ENCODE data around the gene PIGV.
"Not testable (repeated sequence)": the region's sequence is repeated elsewhere in the genome, so short reads cannot be mapped to it uniquely, and the experiment has no call there.

PIGV gene

DNA sequence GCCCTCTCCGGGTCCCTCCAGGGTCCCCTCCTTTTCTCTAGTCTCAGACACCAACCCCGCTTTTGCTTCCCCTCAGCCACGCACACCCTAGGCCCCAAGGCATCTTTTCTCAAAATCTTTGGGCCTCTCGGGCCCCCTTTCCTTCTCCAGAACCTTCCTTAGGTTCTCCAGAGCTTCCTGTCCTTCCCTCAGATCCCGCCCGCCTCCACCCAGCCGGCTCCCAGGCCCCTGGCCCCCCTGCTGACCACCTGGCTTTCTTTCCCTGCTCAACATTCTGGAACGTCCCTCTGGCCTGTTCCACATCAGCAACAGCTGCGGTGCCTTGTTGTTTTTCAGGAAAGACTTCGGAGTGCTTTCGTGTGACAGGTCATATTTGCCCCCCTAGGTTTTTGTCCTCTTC, 39.9 kb downstream of the PIGV start:
- H3K27me3 Mint-ChIP-seq (ENCODE audit: low read depth), result no peaks in the 10 kb centered on the region
- H3K36me3 Mint-ChIP-seq (ENCODE audit: low read depth), result peaks cover 35% of the 10 kb centered on the region
- H3K9me3 Mint-ChIP-seq, result no peaks in the 10 kb centered on the region
- peaks cover 59% of the 10 kb centered on the region for H3K4me1 Mint-ChIP-seq (ENCODE audit: low read depth)
- peak overlapping the region; percentile 99 for H3K4me3 Mint-ChIP-seq
- peak overlapping the region; percentile 92 for H3K27ac Mint-ChIP-seq

DNA sequence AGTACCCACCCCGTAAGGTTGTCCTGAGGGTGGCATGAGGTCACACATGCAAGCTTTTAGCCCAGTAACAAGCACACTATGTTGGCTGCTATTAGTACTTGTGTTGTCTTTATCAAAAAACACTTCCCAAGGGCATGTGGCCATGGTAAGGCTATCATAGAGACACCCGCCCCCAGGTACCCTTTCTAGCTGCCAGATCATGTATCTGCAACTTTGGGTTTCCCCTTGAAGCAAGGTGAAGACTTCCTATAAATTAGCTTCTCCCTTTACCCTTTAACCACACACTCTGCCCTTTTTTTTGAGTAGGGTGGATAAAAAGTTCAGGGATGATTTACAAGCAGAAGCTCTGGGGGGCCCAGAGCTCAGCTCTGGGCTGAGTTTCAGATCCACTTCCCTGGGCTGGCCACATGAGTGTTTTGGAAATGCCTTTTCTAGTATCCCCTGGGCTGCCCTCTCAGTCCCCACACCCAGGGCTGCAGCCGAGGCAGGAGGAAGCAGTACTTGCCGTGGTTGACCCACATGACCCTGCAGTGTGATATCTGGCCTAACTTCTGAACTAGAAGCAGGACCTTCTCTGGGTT, 40.8 kb downstream of the PIGV start:
- Mint-ChIP-seq H3K36me3 (ENCODE audit: low read depth) (peaks cover 41% of the 10 kb centered on the region), H3K27ac (peak overlapping the region; percentile 92), H3K4me1 (ENCODE audit: low read depth) (peaks cover 64% of the 10 kb centered on the region), H3K4me3 (peak overlapping the region; percentile 99), H3K9me3 (no peaks in the 10 kb centered on the region), H3K27me3 (ENCODE audit: low read depth) (no peaks in the 10 kb centered on the region)

GRCh38 chr1:26829184-26829911, 41.6 kb downstream of the PIGV start:
- Mint-ChIP-seq H3K4me3 (peak overlapping the region; percentile 99), H3K9me3 (no peaks in the 10 kb centered on the region), H3K27me3 (ENCODE audit: low read depth) (no peaks in the 10 kb centered on the region), H3K27ac (peak overlapping the region; percentile 92), H3K4me1 (ENCODE audit: low read depth) (peaks cover 71% of the 10 kb centered on the region), H3K36me3 (ENCODE audit: low read depth) (peaks cover 48% of the 10 kb centered on the region)

GRCh38 chr1:26831059-26831458, 43.3 kb downstream of the PIGV start:
- H3K4me3 Mint-ChIP-seq, result peak overlapping the region; percentile 1

GRCh38 chr1:26831546-26832248, 43.9 kb downstream of the PIGV start:
- Mint-ChIP-seq H3K4me3 (peak overlapping the region; percentile 22), H3K27ac (peak overlapping the region; percentile 100), H3K36me3 (ENCODE audit: low read depth) (peaks cover 57% of the 10 kb centered on the region), H3K9me3 (no peaks in the 10 kb centered on the region), H3K27me3 (ENCODE audit: low read depth) (no peaks in the 10 kb centered on the region), H3K4me1 (ENCODE audit: low read depth) (peaks cover 71% of the 10 kb centered on the region)

More at GRCh38 chr1:26831059-26831458, 43.3 kb downstream of the PIGV start:
- Mint-ChIP-seq H3K27me3 (ENCODE audit: low read depth) (no peaks in the 10 kb centered on the region), H3K9me3 (no peaks in the 10 kb centered on the region), H3K36me3 (ENCODE audit: low read depth) (peaks cover 57% of the 10 kb centered on the region), H3K4me1 (ENCODE audit: low read depth) (peaks cover 71% of the 10 kb centered on the region), H3K27ac (peak overlapping the region; percentile 74)

DNA sequence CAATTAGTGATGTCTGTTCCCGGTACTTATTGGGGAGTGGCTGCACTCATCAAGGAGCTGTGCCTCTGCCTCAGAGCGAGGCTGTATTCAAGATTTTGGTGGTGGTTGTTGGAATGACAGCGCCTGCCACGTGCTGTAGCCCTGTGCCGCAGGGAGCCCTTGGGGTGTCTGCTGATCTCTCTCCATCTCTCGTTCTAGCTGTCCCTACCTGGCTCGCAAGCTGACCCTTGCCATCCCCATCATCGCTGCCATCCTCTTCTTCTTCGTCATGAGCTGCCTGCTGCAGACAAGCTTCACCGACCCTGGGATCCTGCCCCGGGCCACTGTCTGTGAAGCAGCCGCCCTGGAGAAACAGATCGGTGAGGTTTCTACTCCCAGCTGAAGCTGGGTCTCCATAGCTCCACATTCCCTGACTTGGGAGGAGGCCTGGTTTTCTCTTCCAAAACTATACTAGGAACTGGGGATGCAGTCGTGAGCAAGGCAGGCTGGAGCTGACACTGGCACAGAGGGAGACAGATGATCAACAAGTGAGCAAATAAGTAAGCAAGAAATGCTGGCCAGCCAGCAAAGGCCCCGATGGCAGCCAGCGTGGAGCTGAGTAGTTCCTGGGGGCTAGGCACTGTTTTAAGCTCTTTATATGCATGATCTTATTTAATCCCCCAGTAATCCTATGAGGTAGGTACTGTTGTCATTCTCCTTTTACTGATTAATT, 44.7 kb downstream of the PIGV start:
- Mint-ChIP-seq H3K9me3 (no peaks in the 10 kb centered on the region), H3K36me3 (ENCODE audit: low read depth) (peaks cover 55% of the 10 kb centered on the region), H3K4me3 (peak overlapping the region; percentile 83), H3K27me3 (ENCODE audit: low read depth) (no peaks in the 10 kb centered on the region), H3K4me1 (ENCODE audit: low read depth) (peaks cover 69% of the 10 kb centered on the region), H3K27ac (peak overlapping the region; percentile 100)

- Mint-ChIP-seq H3K27me3 (ENCODE audit: low read depth) (no peaks in the 10 kb centered on the region), H3K4me1 (ENCODE audit: low read depth) (peaks cover 62% of the 10 kb centered on the region), H3K4me3 (peak overlapping the region; percentile 83), H3K27ac (peak overlapping the region; percentile 100), H3K9me3 (no peaks in the 10 kb centered on the region), H3K36me3 (ENCODE audit: low read depth) (peaks cover 60% of the 10 kb centered on the region)
Measured at GRCh38 chr1:26833432-26834405, 46.0 kb downstream of the PIGV start.

- H3K27me3 Mint-ChIP-seq (ENCODE audit: low read depth); H3K9me3 Mint-ChIP-seq; H3K27ac Mint-ChIP-seq: not testable (repeated sequence)
- peak overlapping the region; percentile 44 for H3K4me3 Mint-ChIP-seq
- peaks cover 52% of the 10 kb centered on the region for H3K36me3 Mint-ChIP-seq (ENCODE audit: low read depth)
- peaks cover 36% of the 10 kb centered on the region for H3K4me1 Mint-ChIP-seq (ENCODE audit: low read depth)
Measured at GRCh38 chr1:26837665-26838064, 49.9 kb downstream of the PIGV start.

DNA sequence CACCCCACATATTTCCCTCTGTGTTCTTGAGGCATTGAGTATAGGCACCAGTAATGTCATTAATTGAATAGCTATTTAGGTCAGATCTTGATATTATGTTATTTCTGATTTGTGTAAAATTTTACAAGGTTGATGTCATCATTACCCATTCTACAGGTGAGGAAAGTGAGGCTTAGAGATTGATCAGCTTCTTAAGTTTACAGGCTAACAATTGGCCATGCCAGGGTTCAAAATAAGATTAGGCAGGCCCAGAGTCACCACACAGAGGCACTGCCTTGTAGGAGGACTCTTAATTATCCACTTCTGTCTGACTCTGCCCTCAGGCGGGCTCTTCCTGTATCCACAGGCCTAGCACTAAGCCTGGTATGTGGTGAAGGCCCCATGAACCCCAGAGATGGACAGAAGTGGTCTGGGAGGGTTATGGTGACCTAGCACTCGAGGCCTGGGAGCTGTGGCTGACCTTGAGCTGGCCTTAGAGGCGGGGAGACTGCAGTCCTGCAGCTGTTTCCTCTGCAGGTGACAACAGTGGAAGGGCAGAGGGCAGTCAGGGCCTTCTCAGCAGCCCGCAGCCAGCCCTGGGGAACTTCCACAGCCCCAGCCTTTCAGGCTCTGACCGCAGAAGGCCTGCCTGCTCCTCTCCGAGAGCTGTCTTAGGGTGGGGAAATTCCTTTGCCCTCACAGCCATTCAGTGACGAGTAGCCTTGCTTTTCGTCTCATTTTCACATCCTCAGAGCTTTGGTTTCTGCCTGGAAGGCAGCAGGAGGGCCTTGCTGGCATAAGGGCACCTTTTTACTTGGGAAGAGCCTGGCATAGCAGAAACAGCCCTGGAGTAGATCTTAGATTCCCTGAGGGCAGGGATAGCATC, 51.0 kb downstream of the PIGV start:
- peaks cover 27% of the 10 kb centered on the region for H3K4me1 Mint-ChIP-seq (ENCODE audit: low read depth)
- no peaks in the 10 kb centered on the region for H3K27me3 Mint-ChIP-seq (ENCODE audit: low read depth)
- H3K4me3 Mint-ChIP-seq, result no peak overlapping the region
- peaks cover 42% of the 10 kb centered on the region for H3K36me3 Mint-ChIP-seq (ENCODE audit: low read depth)
- H3K9me3 Mint-ChIP-seq, result no peaks in the 10 kb centered on the region
- H3K27ac Mint-ChIP-seq, result peak overlapping the region; percentile 63

DNA sequence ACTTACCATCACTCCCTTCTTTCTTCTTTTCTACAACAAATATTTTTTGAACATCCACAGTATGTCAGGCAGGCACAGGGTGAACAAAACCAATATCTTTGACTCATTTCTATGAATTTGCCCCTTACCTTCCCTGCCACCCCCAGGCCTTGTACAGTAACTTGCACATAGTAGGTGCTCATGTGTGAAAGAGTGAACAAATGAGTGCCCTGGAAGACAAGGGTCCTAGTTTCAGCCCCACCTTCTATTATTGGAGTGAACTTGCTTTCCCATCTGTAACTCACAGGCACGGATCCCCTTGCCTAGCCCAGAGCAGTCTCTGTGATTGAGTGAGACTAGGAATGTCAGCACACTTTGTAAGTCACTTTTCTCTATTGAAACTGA, 51.6 kb downstream of the PIGV start:
- peak overlapping the region; percentile 62 for H3K27ac Mint-ChIP-seq
- peaks cover 21% of the 10 kb centered on the region for H3K4me1 Mint-ChIP-seq (ENCODE audit: low read depth)
- no peaks in the 10 kb centered on the region for H3K9me3 Mint-ChIP-seq
- no peaks in the 10 kb centered on the region for H3K27me3 Mint-ChIP-seq (ENCODE audit: low read depth)
- H3K36me3 Mint-ChIP-seq (ENCODE audit: low read depth), result peaks cover 39% of the 10 kb centered on the region
- no peak overlapping the region for H3K4me3 Mint-ChIP-seq

- no peak overlapping the region for H3K27ac Mint-ChIP-seq
- peaks cover 16% of the 10 kb centered on the region for H3K4me1 Mint-ChIP-seq (ENCODE audit: low read depth)
- H3K27me3 Mint-ChIP-seq (ENCODE audit: low read depth), result no peaks in the 10 kb centered on the region
- H3K36me3 Mint-ChIP-seq (ENCODE audit: low read depth), result peaks cover 38% of the 10 kb centered on the region
- no peak overlapping the region for H3K4me3 Mint-ChIP-seq
- H3K9me3 Mint-ChIP-seq, result no peaks in the 10 kb centered on the region
Measured at GRCh38 chr1:26839779-26840178, 52.0 kb downstream of the PIGV start.

- Mint-ChIP-seq H3K36me3 (ENCODE audit: low read depth) (peaks cover 30% of the 10 kb centered on the region), H3K4me3 (no peak overlapping the region), H3K27me3 (ENCODE audit: low read depth) (no peaks in the 10 kb centered on the region), H3K27ac (no peak overlapping the region), H3K4me1 (ENCODE audit: low read depth) (peaks cover 2% of the 10 kb centered on the region), H3K9me3 (no peaks in the 10 kb centered on the region)
Measured at GRCh38 chr1:26844424-26845196, 56.9 kb downstream of the PIGV start.

Data from T-helper 1 cell treated with Interleukin-12 subunit alpha and Interleukin-12 subunit beta and Interleukin-4 antibody, amounts not matched to agents 30 μg/mL and 1 μg/mL, for 36 hours (primary cell).